Measurements from ENCODE around the gene FGF12. TPM values are rescaled to one million over a fixed set of nuclear protein-coding genes. Genes with fewer than 3 reads are reported as not detected.

Gene FGF12
- polyA plus RNA-seq, 2 donors, result 1.2 to 1.5 TPM

DNA sequence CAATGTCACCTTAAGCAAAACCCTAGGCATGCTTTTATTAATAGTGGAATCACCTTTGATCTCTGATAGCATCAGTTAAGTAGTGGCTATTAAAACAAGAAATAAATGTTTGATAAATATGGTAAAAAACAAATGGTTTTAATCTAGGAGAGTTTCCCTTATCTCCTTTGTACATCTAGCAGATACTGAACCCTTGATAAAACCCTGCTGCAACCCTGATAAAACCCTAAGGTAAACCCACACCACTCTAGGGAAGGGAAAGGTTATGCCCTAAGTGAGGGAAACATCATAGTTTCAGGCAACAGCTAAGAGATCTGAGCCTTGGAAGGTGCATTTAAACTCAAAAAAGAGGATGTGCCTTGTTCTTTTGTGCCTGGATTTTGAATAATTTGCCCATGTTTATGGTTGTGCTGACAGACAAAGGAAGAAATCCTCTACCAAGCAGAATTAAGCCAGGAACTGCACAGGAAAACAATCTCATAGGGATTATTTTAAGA, 309.7 kb downstream of the FGF12 start:
- H3K4me1 ChIP-seq (ENCODE audit: control insufficient read depth in 2 of 2, insufficient read depth in 2 of 2, low read length in 1 of 2), result no peaks in the 10 kb centered on the region
- no peak overlapping the region for H3K4me3 ChIP-seq (ENCODE audit: low read depth in 1 of 2, low read length in 2 of 2)
- H3K36me3 ChIP-seq (ENCODE audit: control insufficient read depth in 2 of 2, insufficient read depth in 2 of 2, low read length in 1 of 2), result no peaks in the 10 kb centered on the region
- no peaks in the 10 kb centered on the region for H3K9me3 ChIP-seq (ENCODE audit: control insufficient read depth in 2 of 2, insufficient read depth in 1 of 2, low read depth in 1 of 2, low read length in 1 of 2)
- no peak overlapping the region for H3K27ac ChIP-seq (ENCODE audit: low read depth in 2 of 2, low read length in 1 of 2)
- no peaks in the 10 kb centered on the region for H3K27me3 ChIP-seq (ENCODE audit: control insufficient read depth in 1 of 2, insufficient read depth in 2 of 2, low read length in 2 of 2)

DNA sequence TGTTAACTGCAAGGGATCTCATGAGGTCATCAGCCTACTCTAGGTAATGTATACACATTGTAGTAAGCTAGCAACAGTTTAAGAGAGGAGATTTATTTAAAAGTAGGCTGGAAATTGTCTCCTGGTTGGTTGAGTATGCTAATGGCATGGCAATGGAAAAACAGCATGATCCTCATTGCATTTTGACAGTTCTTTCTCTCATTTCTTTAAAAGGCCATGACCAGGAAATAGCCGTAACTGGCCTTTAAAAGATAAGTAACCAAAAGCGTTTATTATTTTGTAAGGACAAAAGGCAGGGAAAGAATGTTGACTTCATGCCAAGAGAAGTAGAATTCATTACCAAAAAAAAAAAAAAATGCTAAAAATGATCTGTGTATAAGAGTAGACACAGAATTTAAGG, 310.3 kb downstream of the FGF12 start:
- Histone ChIP-seq H3K4me3 (ENCODE audit: low read depth in 1 of 2, low read length in 2 of 2) (no peak overlapping the region), H3K27me3 (ENCODE audit: control insufficient read depth in 1 of 2, insufficient read depth in 2 of 2, low read length in 2 of 2) (no peaks in the 10 kb centered on the region), H3K36me3 (ENCODE audit: control insufficient read depth in 2 of 2, insufficient read depth in 2 of 2, low read length in 1 of 2) (no peaks in the 10 kb centered on the region), H3K4me1 (ENCODE audit: control insufficient read depth in 2 of 2, insufficient read depth in 2 of 2, low read length in 1 of 2) (no peaks in the 10 kb centered on the region), H3K9me3 (ENCODE audit: control insufficient read depth in 2 of 2, insufficient read depth in 1 of 2, low read depth in 1 of 2, low read length in 1 of 2) (no peaks in the 10 kb centered on the region), H3K27ac (ENCODE audit: low read depth in 2 of 2, low read length in 1 of 2) (no peak overlapping the region)
- 69 to 70% methylated on average over 2 of the region's 2 CpGs for WGBS, 2 donors

DNA sequence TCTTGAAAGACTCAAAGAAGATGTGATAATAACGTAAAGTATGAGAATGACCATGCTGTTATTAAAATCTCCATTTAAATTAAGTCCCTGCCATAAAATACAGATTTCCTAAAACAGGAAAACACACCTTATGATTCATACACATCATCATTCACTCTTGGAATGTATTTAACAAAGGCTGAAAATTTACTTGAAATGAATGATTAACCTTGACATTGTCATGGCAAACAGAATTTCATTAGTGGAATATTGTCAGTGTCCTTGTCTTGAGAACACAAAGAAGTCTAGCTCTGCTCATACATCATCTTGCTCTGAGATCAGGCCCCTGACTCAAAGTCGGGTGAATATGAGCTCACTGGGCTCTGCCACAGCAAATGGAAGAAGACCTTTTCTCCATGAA, 313.9 kb downstream of the FGF12 start:
- peaks cover 0 to 16% of the 10 kb centered on the region in 2 donors for H3K27me3 ChIP-seq (ENCODE audit: control insufficient read depth in 1 of 2, insufficient read depth in 2 of 2, low read length in 2 of 2)
- no peaks in the 10 kb centered on the region for H3K9me3 ChIP-seq (ENCODE audit: control insufficient read depth in 2 of 2, insufficient read depth in 1 of 2, low read depth in 1 of 2, low read length in 1 of 2)
- 74 to 81% methylated on average over 2 of the region's 2 CpGs for WGBS, 2 donors
- no peaks in the 10 kb centered on the region for H3K36me3 ChIP-seq (ENCODE audit: control insufficient read depth in 2 of 2, insufficient read depth in 2 of 2, low read length in 1 of 2)
- no peak overlapping the region for H3K4me3 ChIP-seq (ENCODE audit: low read depth in 1 of 2, low read length in 2 of 2)
- H3K27ac ChIP-seq (ENCODE audit: low read depth in 2 of 2, low read length in 1 of 2), result no peak overlapping the region
- peaks cover 0 to 3% of the 10 kb centered on the region in 2 donors for H3K4me1 ChIP-seq (ENCODE audit: control insufficient read depth in 2 of 2, insufficient read depth in 2 of 2, low read length in 1 of 2)

DNA sequence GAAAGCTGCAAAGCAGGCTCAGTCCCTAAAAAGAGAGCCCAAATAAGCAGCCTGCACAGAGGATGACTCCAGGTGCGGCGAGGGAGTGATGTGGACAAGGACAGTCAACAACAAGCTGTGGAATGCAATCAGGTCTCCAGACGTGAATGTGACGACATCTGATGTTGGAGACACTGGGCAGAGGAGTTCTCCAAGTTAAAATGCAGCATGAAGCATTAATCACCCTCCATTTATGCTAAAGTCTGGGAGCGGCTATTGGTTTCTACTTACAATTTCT, 316.7 kb downstream of the FGF12 start:
- Histone ChIP-seq H3K27me3 (ENCODE audit: control insufficient read depth in 1 of 2, insufficient read depth in 2 of 2, low read length in 2 of 2) (peaks cover 0 to 19% of the 10 kb centered on the region in 2 donors), H3K27ac (ENCODE audit: low read depth in 2 of 2, low read length in 1 of 2) (no peak overlapping the region), H3K9me3 (ENCODE audit: control insufficient read depth in 2 of 2, insufficient read depth in 1 of 2, low read depth in 1 of 2, low read length in 1 of 2) (no peaks in the 10 kb centered on the region), H3K36me3 (ENCODE audit: control insufficient read depth in 2 of 2, insufficient read depth in 2 of 2, low read length in 1 of 2) (no peaks in the 10 kb centered on the region), H3K4me3 (ENCODE audit: low read depth in 1 of 2, low read length in 2 of 2) (no peak overlapping the region), H3K4me1 (ENCODE audit: control insufficient read depth in 2 of 2, insufficient read depth in 2 of 2, low read length in 1 of 2) (peaks cover 5% of the 10 kb centered on the region in 2 donors)
- 72 to 81% methylated on average over 5 of the region's 5 CpGs for WGBS, 2 donors

DNA sequence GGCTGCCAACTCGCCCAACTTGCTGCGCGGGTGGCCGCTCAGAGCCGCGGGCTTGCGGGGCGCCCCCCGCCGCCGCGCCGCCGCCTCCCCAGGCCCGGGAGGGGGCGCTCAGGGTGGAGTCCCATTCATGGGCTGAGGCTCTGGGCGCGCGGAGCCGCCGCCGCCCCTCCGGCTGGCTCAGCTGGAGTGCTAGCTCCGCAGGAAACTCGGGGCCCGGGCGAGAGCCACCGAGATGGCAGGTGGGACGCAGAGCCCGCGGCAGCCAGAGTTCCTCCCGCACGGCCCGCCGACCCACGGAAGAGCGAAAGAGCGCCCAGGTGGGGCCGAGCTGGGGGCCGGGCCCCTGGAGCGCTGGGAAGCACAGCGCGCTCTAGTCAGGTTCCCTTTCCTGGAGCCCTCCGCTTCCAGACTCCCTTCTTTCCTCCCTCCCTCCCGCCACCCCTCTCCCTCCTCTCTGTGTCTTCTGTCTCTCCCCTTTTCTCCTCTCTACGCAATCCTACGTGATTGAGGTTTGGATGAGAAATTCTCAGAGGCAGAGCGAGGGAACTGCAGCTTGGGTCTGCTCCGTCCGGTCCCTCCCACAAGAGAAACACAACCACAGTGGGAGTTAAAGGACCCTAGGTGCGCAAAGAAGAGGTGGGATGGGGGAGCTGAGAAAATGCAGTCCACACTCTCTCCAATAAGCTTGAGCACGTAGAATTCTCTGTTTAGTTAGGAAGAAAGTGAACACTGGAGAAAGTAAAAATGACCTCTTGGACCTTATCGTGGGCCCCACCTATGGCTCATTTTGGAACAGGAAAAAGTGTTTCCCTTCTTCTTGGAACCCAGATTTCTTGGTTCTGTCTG, 317.3 kb downstream of the FGF12 start:
- Histone ChIP-seq H3K36me3 (ENCODE audit: control insufficient read depth in 2 of 2, insufficient read depth in 2 of 2, low read length in 1 of 2) (no peaks in the 10 kb centered on the region), H3K4me1 (ENCODE audit: control insufficient read depth in 2 of 2, insufficient read depth in 2 of 2, low read length in 1 of 2) (peaks cover 5% of the 10 kb centered on the region in 2 donors), H3K4me3 (ENCODE audit: low read depth in 1 of 2, low read length in 2 of 2) (peak overlapping the region; percentile 44 to 56), H3K9me3 (ENCODE audit: control insufficient read depth in 2 of 2, insufficient read depth in 1 of 2, low read depth in 1 of 2, low read length in 1 of 2) (no peaks in the 10 kb centered on the region), H3K27me3 (ENCODE audit: control insufficient read depth in 1 of 2, insufficient read depth in 2 of 2, low read length in 2 of 2) (peaks cover 0 to 19% of the 10 kb centered on the region in 2 donors), H3K27ac (ENCODE audit: low read depth in 2 of 2, low read length in 1 of 2) (peak overlapping the region in 1 of 2 donors; percentile 24)
- WGBS, 2 donors, result 3 to 4% methylated on average over 30 to 53 of the region's 53 CpGs

DNA sequence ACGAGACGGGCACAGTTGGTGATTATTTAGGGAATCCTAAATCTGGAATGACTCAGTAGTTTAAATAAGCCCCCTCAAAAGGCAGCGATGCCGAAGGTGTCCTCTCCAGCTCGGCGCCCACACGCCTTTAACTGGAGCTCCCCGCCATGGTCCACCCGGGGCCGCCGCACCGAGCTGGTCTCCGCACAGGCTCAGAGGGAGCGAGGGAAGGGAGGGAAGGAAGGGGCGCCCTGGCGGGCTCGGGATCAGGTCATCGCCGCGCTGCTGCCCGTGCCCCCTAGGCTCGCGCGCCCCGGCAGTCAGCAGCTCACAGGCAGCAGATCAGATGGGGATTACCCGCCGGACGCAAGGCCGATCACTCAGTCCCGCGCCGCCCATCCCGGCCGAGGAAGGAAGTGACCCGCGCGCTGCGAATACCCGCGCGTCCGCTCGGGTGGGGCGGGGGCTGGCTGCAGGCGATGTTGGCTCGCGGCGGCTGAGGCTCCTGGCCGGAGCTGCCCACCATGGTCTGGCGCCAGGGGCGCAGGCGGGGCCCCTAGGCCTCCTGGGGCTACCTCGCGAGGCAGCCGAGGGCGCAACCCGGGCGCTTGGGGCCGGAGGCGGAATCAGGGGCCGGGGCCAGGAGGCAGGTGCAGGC, 318.0 kb downstream of the FGF12 start:
- no peak overlapping the region for H3K27ac ChIP-seq (ENCODE audit: low read depth in 2 of 2, low read length in 1 of 2)
- H3K36me3 ChIP-seq (ENCODE audit: control insufficient read depth in 2 of 2, insufficient read depth in 2 of 2, low read length in 1 of 2), result no peaks in the 10 kb centered on the region
- WGBS, 2 donors, result 1 to 2% methylated on average over 46 to 61 of the region's 61 CpGs
- peaks cover 5% of the 10 kb centered on the region in 2 donors for H3K4me1 ChIP-seq (ENCODE audit: control insufficient read depth in 2 of 2, insufficient read depth in 2 of 2, low read length in 1 of 2)
- peak overlapping the region; percentile 44 to 56 for H3K4me3 ChIP-seq (ENCODE audit: low read depth in 1 of 2, low read length in 2 of 2)
- H3K27me3 ChIP-seq (ENCODE audit: control insufficient read depth in 1 of 2, insufficient read depth in 2 of 2, low read length in 2 of 2), result peaks cover 0 to 19% of the 10 kb centered on the region in 2 donors
- H3K9me3 ChIP-seq (ENCODE audit: control insufficient read depth in 2 of 2, insufficient read depth in 1 of 2, low read depth in 1 of 2, low read length in 1 of 2), result no peaks in the 10 kb centered on the region

DNA sequence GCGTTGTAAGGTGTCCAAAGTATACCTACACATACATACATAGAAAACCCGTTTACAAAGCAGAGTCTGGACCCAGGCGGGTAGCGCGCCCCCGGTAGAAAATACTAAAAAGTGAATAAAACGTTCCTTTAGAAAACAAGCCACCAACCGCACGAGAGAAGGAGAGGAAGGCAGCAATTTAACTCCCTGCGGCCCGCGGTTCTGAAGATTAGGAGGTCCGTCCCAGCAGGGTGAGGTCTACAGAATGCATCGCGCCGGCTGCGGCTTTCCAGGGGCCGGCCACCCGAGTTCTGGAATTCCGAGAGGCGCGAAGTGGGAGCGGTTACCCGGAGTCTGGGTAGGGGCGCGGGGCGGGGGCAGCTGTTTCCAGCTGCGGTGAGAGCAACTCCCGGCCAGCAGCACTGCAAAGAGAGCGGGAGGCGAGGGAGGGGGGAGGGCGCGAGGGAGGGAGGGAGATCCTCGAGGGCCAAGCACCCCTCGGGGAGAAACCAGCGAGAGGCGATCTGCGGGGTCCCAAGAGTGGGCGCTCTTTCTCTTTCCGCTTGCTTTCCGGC, 318.6 kb downstream of the FGF12 start:
- peaks cover 5% of the 10 kb centered on the region in 2 donors for H3K4me1 ChIP-seq (ENCODE audit: control insufficient read depth in 2 of 2, insufficient read depth in 2 of 2, low read length in 1 of 2)
- peaks cover 0 to 19% of the 10 kb centered on the region in 2 donors for H3K27me3 ChIP-seq (ENCODE audit: control insufficient read depth in 1 of 2, insufficient read depth in 2 of 2, low read length in 2 of 2)
- H3K27ac ChIP-seq (ENCODE audit: low read depth in 2 of 2, low read length in 1 of 2), result no peak overlapping the region
- peak overlapping the region; percentile 44 to 56 for H3K4me3 ChIP-seq (ENCODE audit: low read depth in 1 of 2, low read length in 2 of 2)
- no peaks in the 10 kb centered on the region for H3K9me3 ChIP-seq (ENCODE audit: control insufficient read depth in 2 of 2, insufficient read depth in 1 of 2, low read depth in 1 of 2, low read length in 1 of 2)
- H3K36me3 ChIP-seq (ENCODE audit: control insufficient read depth in 2 of 2, insufficient read depth in 2 of 2, low read length in 1 of 2), result no peaks in the 10 kb centered on the region
- WGBS, 2 donors, result 1 to 2% methylated on average over 40 to 41 of the region's 41 CpGs

DNA sequence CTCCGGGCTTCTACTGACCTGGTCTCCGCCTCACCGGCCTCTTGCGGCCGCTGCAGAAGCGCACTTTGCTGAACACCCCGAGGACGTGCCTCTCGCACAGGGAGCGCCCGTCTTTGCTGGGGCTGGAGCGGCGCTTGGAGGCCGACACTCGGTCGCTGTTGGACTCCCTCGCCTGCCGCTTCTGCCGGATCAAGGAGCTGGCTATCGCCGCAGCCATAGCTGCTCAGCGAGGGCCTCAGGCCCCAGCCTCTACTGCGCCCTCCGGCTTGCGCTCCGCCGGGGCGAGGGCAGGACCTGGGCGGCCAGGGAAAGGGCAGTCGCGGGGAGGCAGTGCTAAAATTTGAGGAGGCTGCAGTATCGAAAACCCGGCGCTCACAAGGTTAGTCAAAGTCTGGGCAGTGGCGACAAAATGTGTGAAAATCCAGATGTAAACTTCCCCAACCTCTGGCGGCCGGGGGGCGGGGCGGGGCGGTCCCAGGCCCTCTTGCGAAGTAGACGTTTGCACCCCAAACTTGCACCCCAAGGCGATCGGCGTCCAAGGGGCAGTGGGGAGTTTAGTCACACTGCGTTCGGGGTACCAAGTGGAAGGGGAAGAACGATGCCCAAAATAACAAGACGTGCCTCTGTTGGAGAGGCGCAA, 319.2 kb downstream of the FGF12 start:
- Histone ChIP-seq H3K27me3 (ENCODE audit: control insufficient read depth in 1 of 2, insufficient read depth in 2 of 2, low read length in 2 of 2) (peaks cover 0 to 19% of the 10 kb centered on the region in 2 donors), H3K4me1 (ENCODE audit: control insufficient read depth in 2 of 2, insufficient read depth in 2 of 2, low read length in 1 of 2) (peaks cover 5% of the 10 kb centered on the region in 2 donors), H3K36me3 (ENCODE audit: control insufficient read depth in 2 of 2, insufficient read depth in 2 of 2, low read length in 1 of 2) (no peaks in the 10 kb centered on the region), H3K4me3 (ENCODE audit: low read depth in 1 of 2, low read length in 2 of 2) (peak overlapping the region; percentile 9 to 56), H3K9me3 (ENCODE audit: control insufficient read depth in 2 of 2, insufficient read depth in 1 of 2, low read depth in 1 of 2, low read length in 1 of 2) (no peaks in the 10 kb centered on the region), H3K27ac (ENCODE audit: low read depth in 2 of 2, low read length in 1 of 2) (peak overlapping the region in 1 of 2 donors; percentile 16)
- WGBS, 2 donors, result 3 to 10% methylated on average over 50 of the region's 50 CpGs

DNA sequence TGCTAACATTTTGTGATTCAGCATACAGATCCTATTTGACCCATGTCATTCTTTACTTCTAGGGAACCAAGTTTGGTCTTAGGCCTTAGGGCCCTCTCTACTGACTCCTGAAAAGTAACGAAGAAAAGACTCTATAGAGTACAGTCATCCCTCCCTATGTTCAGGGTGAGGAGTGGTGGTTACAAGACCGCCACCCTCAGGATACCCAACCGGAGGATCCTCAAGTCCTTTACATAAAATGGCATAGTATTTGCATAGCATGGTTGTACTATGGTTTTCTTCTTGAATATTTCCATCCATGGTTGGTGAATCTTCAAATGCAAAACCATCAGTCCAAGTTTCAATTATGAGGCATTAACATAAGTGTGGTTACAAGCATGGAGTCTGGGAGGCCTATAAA, 327.6 kb downstream of the FGF12 start:
- H3K36me3 ChIP-seq (ENCODE audit: control insufficient read depth in 2 of 2, insufficient read depth in 2 of 2, low read length in 1 of 2), result no peaks in the 10 kb centered on the region
- H3K9me3 ChIP-seq (ENCODE audit: control insufficient read depth in 2 of 2, insufficient read depth in 1 of 2, low read depth in 1 of 2, low read length in 1 of 2), result no peaks in the 10 kb centered on the region
- no peaks in the 10 kb centered on the region for H3K27me3 ChIP-seq (ENCODE audit: control insufficient read depth in 1 of 2, insufficient read depth in 2 of 2, low read length in 2 of 2)
- no peak overlapping the region for H3K4me3 ChIP-seq (ENCODE audit: low read depth in 1 of 2, low read length in 2 of 2)
- H3K4me1 ChIP-seq (ENCODE audit: control insufficient read depth in 2 of 2, insufficient read depth in 2 of 2, low read length in 1 of 2), result no peaks in the 10 kb centered on the region
- 88 to 93% methylated on average over 3 of the region's 3 CpGs for WGBS, 2 donors
- H3K27ac ChIP-seq (ENCODE audit: low read depth in 2 of 2, low read length in 1 of 2), result no peak overlapping the region
